Retinal pigment epithelial cell (primary cell): ENCODE measurements around the gene TRPT1.

Experiments
- DNase-seq: peaks from one replicate; pipeline ENCODE4 v3.0.0-alpha.2; 2010; ENCODE audit warnings: low read depth
- H3K4me3 ChIP-seq: 2 replicates; pipeline ENCODE4 v1.5.1; 2011; ENCODE audit warnings: mild to moderate bottlenecking, low read length, control low read depth, moderate library complexity
- CTCF ChIP-seq: conservative IDR thresholded peaks from 2 replicates; pipeline ENCODE4 v1.5.1; 2011; ENCODE audit warnings: low read depth, low read length, control low read depth, inconsistent platforms

Gene TRPT1

GRCh38 chr11:64231546-64231945 lies 5.6 kb upstream of the TRPT1 start:
- no peak for TF ChIP-seq CTCF
- no peak overlapping the region for H3K4me3 ChIP-seq
- no peak for DNase-seq

- peak overlapping the region; percentile 81 for H3K4me3 ChIP-seq
- DNase-seq = no peak
- no peak for TF ChIP-seq CTCF
These were observed 5.0 kb upstream of the TRPT1 start for GRCh38 chr11:64230985-64231365.

- peak within 1 kb of the TSS; percentile 81 for H3K4me3 ChIP-seq
- peak; percentile 72 for DNase-seq
- no peak for TF ChIP-seq CTCF
These were observed 4.4 kb upstream of the TRPT1 start, which contains the start of gene DNAJC4 for GRCh38 chr11:64230171-64230984. TSS of gene DNAJC4 (plus strand) at chr11:64230548. CDS start at chr11:64230855, 307 bp downstream.

- no peak for TF ChIP-seq CTCF
- DNase-seq = no peak
- peak overlapping the region; percentile 81 for H3K4me3 ChIP-seq
These were observed 3.8 kb upstream of the TRPT1 start for GRCh38 chr11:64229744-64230170.

GRCh38 chr11:64229090-64229743 lies 3.2 kb upstream of the TRPT1 start:
- TF ChIP-seq CTCF = no peak
- no peak overlapping the region for H3K4me3 ChIP-seq
- DNase-seq = no peak

- no peak for TF ChIP-seq CTCF
- no peak for DNase-seq
- H3K4me3 ChIP-seq = peak overlapping the region; percentile 14
These were observed 1.5 kb upstream of the TRPT1 start for GRCh38 chr11:64227405-64227956.
